Jurkat, Clone E6-1 (cell line): Measurements from ENCODE around the gene SHB.
A peak's percentile ranks its signal among the peaks of the same experiment; 100 is the strongest.
"Not testable (repeated sequence)": the region's sequence is repeated elsewhere in the genome, so short reads cannot be mapped to it uniquely, and the experiment has no call there.

ENCODE experiments used
- DNase-seq: peaks from one replicate; pipeline ENCODE4 v3.0.0-alpha.2; 2011; ENCODE audit warnings: low read depth, low spot score
- H3K4me3 ChIP-seq: 2 replicates; pipeline ENCODE4 v1.5.1; 2011; ENCODE audit warnings: mild to moderate bottlenecking, low read length, control low read depth, moderate library complexity

The SHB gene

DNA sequence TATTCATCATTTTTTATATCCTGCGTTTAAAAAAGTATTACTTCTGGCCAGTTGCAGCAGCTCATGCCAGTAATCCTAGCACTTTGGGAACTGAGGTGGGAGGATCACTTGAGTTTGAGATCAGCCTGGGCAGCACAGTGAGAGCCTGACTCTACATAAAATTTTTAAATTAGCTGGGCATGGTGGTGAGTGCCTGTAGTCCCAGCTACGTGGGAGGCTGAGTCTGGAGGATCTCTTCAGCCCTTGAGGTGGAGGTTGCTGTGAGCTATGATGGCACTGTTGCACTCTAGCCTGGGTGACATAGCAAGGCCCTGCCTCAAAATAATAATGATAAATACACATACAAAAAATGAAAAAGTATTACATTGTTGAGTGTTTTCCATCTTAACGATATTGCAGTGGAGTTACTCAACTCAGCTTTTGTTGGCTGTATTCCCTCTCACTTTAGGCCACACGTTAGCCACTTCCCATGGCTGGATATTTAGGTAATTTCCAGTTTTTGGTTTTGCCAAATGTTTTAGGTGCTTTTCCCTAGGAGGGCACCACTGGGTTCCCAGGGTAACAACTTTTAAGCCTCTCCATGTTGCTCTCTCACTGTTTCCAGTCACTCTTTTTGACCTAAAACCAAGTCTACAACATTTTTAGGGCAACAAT, 20.6 kb downstream of the SHB start:
- no peak for DNase-seq
- no peak overlapping the region for H3K4me3 ChIP-seq

DNA sequence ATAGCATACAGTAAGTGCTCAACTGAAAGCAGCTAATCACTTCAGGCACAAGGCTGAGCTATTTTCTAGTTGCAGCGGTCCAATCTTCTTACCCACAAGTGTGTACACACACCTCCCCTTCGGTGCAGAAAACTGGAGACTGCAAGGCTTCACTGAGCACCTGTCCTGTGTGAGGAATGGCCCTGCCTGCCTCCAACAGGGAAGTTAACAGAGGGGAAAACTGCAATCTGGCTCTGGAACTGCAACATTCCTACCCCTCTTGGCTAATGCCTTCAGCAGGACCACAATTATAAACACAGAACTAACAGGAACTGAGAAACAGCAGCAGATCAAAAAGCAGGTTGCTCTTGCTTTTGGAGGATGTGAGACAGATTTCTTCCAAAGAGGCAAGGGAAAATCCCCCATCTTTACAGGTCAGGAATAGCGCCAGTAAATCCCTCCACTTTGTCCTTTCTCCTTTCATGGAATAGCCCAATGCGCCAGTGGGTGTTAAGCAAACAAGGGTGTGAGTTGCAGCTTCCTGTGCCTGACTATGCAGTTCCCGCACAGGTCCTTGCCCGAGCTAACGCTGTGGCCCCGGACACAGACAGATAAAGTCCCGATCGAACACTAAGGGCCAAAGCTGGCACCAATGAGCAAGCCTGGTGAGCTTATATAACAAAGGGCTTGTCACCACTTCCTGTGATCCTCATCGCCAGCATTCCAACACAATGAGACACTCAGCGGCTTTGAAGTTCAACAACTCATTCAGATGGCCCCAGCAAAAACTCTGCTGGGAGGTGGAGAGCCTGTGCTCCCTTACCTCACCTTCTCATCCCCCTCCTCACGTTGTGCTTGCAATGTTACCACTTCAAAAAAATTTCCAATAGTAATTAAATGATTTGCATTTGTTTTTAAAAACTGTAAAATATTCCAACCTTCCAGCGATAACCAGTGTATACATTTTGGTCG, 21.5 kb downstream of the SHB start:
- peak; percentile 54 for DNase-seq
- H3K4me3 ChIP-seq = no peak overlapping the region

DNA sequence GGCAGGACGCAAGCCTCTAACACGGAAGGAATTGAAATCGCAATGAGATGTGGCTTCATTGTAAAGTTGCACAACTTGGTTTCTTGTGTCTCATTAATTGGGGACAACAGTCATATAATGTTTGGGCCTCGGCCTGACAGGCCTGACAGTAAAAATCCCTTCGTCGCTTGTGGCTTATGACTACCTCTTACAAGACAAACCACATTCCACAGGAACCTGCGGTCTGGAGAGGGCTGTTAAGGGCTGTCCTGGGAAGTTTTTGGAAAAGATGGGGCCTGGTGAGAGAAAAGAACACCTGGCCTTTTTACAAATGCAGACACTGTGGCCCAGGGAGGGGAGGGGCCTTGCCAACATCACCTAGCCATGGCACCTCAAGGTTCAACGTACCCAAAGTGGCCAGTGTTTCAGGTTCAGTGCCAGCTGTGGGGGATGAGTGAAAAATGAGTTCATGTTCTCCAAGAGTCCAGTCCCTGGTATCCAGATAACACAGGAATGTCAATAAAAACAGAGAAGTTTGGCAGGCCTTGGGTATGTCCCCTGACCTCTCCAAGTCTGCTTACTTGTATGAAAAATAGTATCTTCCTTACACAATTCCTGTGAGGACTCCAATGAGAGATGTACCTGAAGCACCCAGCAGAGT, 22.2 kb downstream of the SHB start:
- DNase-seq = no peak
- no peak overlapping the region for H3K4me3 ChIP-seq

DNA sequence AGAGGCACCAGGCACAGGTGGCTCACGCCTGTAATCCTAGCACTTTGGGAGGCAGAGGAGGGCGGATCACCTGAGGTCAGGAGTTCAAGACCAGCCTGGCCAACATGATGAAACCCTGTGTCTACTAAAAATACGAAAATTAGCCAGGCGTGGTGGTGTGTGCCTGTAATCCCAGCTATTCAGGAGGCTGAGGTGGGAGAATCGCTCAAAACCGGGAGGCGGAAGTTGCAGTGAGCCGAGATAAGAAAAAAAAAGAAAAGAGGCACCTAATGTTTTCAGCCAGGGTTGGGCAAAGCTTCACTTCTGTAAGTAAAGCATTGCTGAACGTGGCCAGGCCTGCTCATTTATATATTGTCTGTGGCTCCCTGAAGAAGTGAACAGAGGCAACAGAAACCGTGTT, 23.1 kb downstream of the SHB start:
- H3K4me3 ChIP-seq, DNase-seq: not testable (repeated sequence)

DNA sequence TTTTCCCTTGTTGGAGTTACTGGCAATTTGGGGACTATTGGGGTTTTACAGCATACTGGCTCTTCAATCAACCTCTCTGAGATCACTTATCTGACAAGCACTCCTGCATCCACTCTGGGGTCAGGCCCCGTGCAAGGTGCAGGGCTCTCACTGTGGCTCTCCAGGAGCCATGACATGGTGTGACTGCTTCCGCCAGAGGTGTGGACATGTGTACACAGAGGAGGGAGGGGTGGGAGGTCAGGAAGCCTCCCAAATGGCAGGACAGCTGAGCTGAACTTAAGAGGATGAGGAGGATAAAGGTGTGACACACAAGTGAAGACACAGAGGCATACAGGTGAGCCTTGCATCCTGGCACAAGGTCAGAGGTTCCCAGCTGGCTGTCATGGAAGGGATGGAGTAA, 24.3 kb downstream of the SHB start:
- H3K4me3 ChIP-seq = no peak overlapping the region
- no peak for DNase-seq

DNA sequence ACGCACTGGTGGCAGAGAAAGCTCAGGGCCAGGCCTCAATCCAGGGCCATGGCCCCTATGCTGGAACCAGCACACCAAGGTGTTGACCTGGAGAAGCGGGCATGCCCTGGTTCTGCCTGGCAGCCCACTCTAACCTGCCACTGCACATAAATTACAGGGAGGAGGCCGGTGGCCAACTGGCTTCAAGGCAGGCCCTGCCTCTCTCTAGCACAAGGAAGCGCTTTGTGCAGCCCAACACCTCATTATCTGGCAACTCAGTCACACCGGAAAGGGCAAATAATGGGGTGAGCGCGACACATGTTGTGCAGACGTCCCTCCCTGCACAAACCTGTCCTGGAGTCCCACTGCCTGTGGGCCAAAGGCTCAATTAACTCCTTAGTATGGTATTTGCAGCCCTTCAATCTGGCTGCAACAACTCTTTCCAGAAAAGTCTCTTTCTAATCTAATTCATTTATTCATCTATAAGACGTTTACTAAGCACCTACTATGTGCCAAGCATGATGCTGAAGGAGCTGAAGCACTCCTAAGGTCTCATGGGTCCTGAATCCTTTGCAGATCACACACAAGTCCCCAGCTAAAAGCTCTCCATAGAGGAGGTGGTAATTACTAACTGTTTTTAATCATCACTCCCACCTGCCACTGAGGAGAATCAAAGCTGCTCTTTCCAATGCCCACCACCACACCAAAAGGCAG, 24.9 kb downstream of the SHB start:
- no peak for DNase-seq
- no peak overlapping the region for H3K4me3 ChIP-seq

DNA sequence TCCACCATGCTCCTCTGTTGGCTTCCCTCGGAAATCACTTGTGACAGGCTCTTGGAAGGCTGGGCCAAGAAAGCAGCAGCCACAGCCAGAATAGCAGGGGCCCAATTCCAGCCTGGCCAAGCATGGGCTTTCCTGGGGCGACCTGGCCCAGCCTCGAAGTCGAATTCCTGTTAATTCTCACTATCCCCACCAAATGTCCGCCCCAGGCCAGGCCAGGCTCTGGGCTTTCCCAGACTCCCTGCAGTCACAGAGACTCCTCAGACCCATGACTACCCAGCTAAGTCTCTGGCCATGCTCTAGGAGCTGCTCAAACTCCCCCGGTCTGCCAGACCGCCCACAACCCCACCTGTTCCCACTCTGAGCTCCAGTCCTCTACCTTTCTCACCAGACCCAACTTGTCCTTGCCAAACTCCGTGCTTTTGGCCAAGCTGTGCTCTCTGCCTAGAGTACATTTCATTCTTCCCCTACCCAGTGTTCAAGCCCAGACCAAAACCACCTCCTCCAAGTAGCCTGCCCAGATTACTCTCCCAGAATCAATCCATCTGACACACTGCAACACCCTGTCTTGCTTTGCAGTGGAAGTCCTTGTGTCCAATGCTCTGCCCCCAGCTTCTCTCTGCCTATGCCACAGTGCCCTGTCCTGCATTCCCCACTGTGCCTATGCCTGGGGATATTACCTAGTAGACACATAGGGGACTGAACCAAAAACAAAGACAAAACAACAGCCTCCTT, 26.2 kb downstream of the SHB start:
- no peak for DNase-seq
- H3K4me3 ChIP-seq = no peak overlapping the region

DNA sequence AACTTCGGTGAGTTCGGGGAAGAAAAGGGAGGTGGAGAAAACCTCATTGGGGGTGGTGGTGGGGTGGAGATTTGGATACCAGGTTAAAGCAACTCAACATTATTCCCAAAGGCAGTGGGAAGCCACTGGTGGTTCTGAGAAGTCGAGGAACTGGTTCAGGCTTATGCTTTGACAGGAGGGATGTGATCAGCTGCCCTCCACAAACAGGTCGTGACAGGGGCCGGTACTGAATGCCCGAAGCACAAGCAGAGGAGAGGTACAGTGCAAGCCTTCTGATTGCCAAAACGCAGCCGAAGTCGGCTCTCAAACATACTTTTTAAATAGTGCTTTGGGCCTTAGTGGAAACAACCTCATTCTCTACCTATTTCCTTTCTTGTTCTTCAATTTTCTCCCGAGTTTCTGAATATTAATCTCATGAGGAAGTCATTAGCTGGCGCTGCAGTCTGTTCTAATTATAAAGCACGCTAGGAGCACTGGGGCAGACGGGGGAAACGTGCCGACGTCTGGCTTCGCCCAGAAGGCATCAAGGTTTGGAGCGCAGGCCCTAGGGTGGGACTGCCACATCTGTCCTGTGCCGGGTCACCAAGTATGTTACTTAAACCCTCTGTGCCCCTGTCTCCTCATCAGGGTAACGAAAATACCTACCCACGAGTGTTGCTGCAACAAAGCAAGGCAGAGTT, 27.3 kb downstream of the SHB start:
- DNase-seq = no peak
- no peak overlapping the region for H3K4me3 ChIP-seq

DNA sequence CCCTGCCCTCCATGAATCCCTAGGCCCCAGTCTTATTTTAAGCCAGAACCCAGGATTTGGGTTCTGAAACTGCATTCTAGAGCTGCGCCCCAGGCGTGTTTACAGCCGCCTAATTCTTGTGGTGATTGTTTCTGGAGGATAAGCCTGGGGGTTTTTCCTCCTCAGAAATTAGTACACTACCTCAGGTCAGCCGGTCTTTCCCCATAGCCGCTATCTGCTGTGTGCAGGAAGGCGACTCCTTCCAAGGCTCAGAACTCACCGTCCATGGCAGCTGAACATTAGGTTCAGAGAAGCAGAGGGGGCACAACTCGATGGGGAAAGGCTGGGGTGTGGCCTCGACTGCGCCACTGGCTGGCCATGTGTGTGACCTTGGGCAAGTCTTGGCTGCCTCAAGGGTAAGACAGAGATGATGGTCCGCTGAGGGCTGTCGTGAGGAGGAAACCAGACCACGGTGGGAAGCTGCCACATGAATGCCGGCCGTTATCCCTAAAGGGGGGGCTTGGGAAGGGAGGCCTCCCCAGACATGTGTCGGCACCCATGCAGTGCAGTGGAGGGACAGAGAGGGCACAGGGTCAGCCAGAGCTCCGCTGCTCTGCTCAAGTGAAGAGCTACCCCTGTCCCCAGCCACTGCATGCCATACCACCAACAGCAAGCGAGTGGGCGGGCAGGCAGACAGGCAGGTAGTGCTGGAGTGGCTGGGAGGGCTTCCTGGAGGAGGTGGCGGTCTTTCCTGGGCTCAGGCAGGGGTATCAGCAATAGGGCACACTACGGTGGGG, 28.9 kb downstream of the SHB start:
- no peak for DNase-seq
- no peak overlapping the region for H3K4me3 ChIP-seq

DNA sequence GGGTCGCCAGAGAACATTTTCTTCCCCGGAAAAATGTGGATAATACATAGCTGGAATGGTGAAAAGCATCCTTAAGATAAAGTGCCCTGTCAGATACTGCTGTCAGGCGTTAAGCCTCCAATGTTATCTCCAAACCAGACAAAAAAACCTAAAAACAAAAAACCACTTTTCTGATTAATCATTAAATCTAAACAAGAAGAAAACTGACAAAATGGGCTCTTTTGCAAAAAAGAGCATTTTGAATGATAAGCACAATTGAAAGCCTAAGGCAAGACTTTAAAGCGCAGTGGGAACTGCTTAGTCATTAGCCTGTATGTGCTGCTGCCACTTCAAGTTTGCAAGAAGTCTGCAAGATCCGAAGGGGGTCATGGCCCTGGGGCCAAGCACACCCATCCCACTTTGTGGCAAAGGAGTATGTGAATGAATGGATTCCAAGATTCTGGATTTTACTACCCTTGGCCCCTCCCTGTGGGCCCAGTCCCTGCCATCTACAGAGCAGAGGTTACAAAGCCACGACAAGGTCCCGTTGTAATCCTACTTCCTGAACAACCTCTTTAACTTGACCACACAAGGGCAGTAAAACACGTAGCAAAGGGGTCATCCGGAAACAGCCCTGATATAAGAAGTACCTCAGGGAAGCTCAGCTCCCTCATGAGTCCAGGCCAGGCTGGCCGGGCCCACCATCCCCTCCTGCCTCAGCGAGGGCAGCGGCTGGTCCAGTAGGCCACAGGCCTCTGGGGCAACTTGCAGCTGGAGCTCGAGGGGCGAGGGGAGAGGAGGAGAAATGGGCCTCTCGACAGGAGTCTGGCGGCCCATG, 29.7 kb downstream of the SHB start:
- H3K4me3 ChIP-seq = no peak overlapping the region
- no peak for DNase-seq

DNA sequence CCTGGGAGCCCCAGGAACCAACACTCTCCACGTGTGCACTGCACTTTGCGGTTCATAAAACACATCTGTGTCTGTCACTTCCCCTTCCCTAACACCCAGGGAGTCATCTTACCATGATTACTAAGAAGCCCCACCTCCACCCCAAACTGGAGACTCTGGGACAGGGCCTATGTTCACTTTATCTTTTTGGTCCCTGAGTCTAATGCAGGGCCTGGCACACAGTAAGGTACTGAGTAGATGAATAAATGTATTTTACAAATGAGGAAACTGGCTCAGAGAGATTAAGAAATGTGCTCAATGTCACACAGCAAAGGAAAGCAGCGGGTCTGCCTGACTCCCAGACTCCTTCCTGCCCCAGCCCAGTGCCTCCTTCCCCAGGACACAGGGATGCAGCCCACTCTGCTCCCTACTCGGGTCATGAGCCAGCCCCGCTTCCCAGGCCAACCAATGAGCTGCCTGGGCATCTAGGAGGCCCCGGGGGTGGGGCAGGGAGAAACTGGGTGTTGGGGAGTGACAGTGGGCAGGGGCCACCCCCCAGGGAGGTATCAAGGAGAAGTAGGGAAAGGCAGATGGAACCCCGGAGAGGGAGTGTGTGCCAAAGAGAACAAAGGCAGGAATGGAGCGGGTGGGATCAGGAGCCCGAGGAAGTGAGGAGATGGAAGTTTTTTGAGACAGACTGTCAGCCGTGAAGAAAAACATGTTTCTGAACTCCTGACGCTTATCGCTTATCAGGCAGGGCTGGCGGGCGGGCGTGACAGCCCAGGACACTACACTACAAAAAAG, 30.5 kb downstream of the SHB start:
- H3K4me3 ChIP-seq = no peak overlapping the region
- DNase-seq = no peak

DNA sequence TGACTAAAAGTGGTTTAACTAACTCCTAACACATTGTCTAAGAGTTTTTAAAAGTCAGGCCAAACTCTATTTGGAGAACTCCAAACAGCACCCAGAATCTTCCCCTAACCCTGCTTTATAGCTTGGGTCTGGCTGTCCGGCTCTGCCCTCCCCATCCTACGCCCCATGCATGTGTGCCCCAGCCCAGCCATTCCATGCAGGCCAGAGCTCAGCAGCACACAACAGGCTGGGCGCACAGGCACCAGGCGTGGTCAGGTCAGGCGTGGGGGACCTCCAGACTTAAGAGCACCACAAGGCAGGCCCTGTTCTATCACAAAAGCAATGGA, 31.1 kb downstream of the SHB start:
- no peak overlapping the region for H3K4me3 ChIP-seq
- DNase-seq = no peak

DNA sequence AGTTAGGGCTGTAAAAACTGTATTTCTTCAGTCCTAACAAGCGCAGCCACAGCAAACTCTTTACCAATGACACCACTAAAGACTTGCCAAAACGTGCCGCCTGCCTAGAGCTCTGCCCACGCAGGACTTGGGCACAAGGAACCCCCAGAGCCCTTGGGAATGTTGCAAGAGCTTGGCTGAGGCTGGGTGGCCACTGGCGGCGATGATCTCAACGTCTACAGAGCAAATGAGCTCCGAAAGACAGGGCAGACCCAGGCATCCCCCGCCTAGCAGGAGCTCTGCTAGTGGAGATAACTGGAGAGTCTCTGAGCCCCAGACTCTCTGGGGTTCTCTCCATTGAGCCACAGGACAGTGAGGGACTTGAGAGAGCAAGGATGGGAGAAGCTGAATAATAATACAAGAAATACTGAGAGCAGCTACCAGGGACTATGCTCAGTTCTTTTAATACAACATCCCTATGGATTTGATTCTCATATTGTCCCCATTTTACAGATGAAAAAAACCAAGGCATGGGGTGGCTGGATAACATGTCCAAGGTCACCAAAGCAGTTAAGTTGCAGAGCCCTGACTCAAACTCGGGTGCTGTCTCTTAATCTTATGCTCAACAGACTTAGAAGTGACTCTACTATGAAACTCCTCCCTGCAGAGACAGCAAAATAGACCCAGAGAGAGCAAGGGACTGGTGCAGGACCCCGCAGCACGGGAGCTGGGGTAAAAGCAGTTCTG, 32.5 kb downstream of the SHB start:
- H3K4me3 ChIP-seq = no peak overlapping the region
- DNase-seq = no peak

DNA sequence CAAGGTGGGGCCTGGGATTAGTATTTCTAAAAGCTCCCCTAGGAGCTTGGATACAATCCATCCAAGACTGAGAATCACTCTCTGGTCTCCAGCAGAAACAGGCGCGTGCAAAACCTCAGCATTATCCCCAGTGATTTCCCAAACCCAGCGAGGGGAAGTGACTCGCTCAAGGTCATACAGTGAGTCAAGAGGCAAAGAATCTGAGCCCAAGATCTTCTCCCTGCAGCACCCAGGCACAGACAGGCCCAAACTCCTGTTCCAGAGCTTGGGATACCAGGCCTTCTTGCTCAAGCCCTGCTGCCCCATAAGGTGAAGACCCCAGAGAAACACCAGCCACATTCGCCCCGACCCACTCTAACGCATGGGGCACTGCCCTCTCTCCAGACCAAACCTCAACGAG, 33.2 kb downstream of the SHB start:
- DNase-seq = no peak

DNA sequence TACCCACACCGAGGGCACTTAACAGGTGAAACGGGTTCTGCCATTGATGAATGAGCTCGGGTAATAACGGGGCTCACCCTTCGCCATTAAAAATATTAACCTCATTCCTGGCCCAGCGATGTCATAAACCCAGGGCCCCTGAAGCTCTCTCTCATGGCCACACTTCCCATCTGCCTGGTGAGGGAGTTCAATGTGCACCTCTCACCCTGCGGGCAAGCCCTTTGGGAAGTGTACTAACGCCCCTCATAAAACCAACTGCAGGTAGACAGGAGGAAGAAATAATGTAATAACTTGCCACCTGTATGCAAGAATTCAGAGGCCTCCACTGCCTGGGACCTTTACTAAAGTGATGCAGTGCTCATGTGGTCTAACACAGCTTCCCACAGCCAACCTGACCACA, 35.1 kb downstream of the SHB start:
- no peak overlapping the region for H3K4me3 ChIP-seq
- DNase-seq = no peak

More for the DNA sequence above, 33.2 kb downstream of the SHB start:
- no peak overlapping the region for H3K4me3 ChIP-seq
